ENCODE results near the gene NQO1. TPM values are rescaled to one million over a fixed set of nuclear protein-coding genes. Genes with fewer than 3 reads are reported as not detected.
A peak's percentile ranks its signal among the peaks of the same experiment; 100 is the strongest.

The NQO1 gene
- polyA plus RNA-seq, 1 of the 3 experiments (the other 2 are of a cell fraction) = 152 TPM

GRCh38 chr16:69762814-69763598 is 36.6 kb upstream of the NQO1 start:
- CTCF ChIA-PET = interaction anchor here (0.9 to 1.8 kb wide), 4 partner anchors 9 to 366 kb away, joined by 3 to 8 read pairs (median 4); partner anchors contain the start of gene NOB1
- DNase-seq = no peak
- WGBS (ENCODE audit: low lambda C conversion rate) = 23% methylated on average over 14 of the region's 14 CpGs
- no peaks in the 10 kb centered on the region for H4K20me1 ChIP-seq (ENCODE audit: insufficient read depth)
- POLR2A ChIA-PET = interaction anchor here (0.6 to 1.0 kb wide), 2 partner anchors 8 to 929 kb away, joined by 4 to 7 read pairs; partner anchors contain the start of gene NOB1
- H3K4me3 ChIP-seq (ENCODE audit: low read depth in 2 of 2, low read length in 1 of 2) = peak overlapping the region; percentile 73 to 99
- H3K9ac ChIP-seq = peak overlapping the region; percentile 98
- H3K9me2 ChIP-seq = no peaks in the 10 kb centered on the region
- no peaks in the 10 kb centered on the region for H3K36me3 ChIP-seq (replicated peaks in 1 of 2; ENCODE audit: control insufficient read depth in 1 of 2, insufficient read depth in 2 of 2, low read length in 1 of 2)
- H3K79me2 ChIP-seq (ENCODE audit: insufficient read depth) = peaks cover 48% of the 10 kb centered on the region
- TF ChIP-seq RFX5 (IDR thresholded peaks at IDR 0.05; ENCODE audit: low read length) (no peak), POLR2AphosphoS5 (IDR thresholded peaks at IDR 0.05; ENCODE audit: low read depth, low read length) (0 out of 2 replicates have a peak, but pooled peaks have one; percentile 0)
- TF ChIP-seq, protein P1, sequence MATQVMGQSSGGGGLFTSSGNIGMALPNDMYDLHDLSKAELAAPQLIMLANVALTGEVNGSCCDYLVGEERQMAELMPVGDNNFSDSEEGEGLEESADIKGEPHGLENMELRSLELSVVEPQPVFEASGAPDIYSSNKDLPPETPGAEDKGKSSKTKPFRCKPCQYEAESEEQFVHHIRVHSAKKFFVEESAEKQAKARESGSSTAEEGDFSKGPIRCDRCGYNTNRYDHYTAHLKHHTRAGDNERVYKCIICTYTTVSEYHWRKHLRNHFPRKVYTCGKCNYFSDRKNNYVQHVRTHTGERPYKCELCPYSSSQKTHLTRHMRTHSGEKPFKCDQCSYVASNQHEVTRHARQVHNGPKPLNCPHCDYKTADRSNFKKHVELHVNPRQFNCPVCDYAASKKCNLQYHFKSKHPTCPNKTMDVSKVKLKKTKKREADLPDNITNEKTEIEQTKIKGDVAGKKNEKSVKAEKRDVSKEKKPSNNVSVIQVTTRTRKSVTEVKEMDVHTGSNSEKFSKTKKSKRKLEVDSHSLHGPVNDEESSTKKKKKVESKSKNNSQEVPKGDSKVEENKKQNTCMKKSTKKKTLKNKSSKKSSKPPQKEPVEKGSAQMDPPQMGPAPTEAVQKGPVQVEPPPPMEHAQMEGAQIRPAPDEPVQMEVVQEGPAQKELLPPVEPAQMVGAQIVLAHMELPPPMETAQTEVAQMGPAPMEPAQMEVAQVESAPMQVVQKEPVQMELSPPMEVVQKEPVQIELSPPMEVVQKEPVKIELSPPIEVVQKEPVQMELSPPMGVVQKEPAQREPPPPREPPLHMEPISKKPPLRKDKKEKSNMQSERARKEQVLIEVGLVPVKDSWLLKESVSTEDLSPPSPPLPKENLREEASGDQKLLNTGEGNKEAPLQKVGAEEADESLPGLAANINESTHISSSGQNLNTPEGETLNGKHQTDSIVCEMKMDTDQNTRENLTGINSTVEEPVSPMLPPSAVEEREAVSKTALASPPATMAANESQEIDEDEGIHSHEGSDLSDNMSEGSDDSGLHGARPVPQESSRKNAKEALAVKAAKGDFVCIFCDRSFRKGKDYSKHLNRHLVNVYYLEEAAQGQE (IDR thresholded peaks at IDR 0.05; ENCODE audit: low read depth, low read length) = 0 out of 2 replicates have a peak, but pooled peaks have one; percentile 37
- no peaks in the 10 kb centered on the region for H3K9me3 ChIP-seq
- no peaks in the 10 kb centered on the region for H3K27me3 ChIP-seq (ENCODE audit: insufficient read depth)
- H3K4me2 ChIP-seq = peak overlapping the region; percentile 59
- peaks cover 2% of the 10 kb centered on the region for H3F3A ChIP-seq (replicated peaks; ENCODE audit: insufficient read depth)
- H3K4me1 ChIP-seq (ENCODE audit: control insufficient read depth in 1 of 2, insufficient read depth in 2 of 2, low read depth in 1 of 2, low read length in 1 of 2) = no peaks in the 10 kb centered on the region; a peak in 1 of 4 replicates
- H3K27ac ChIP-seq (ENCODE audit: low read depth in 2 of 2, low read length in 1 of 2) = peak overlapping the region; percentile 72 to 86
- peak overlapping the region; percentile 96 for H2AFZ ChIP-seq (ENCODE audit: low read depth)

DNA sequence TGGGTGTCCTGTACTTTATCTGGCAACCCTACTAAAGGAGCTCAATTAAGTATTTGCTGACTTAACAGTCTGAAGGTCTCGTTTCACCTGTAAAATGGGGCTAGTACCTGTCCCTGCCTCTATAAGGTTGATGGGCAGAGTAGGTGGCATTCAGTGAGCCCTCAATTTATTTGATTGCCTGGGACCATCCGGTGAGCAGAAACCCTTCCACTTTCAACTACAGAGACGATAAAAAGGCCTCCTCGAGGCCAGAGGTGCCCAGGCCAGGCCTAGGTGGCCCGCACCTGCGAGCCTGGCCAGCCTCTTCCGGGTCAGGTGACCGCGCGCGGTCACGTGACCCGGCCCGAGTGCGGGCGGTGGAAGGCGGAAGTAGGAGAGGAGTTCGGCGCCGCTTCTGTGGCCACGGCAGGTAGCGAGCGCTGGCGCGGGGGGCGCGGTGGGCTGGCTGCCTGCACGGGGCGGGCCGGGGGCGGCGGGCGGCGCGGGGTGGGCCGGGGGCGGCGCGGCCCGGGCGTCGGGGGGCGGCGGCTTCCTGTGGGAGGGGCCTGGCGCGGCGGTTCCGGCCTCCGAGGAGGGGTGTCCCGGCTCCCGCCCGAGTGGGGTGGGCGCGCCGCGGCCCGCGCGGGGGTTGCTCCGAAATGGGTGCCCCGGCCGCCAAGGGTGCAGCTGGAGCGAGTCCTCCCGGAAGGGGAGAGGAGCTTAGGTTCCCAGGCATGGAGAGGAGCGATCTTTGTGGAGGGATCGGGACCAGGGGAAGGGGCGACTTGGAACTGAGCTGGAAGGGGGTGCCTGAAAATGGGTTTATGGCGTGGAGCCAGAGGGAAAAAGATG is 35.8 kb upstream of the NQO1 start, which contains the start of gene WWP2:
Gene WWP2, plus strand, starts transcription at position 350 of the 831 bp plus-strand sequence. CDS start 24,679 bp downstream, outside the sequence.
- Histone ChIP-seq H3K36me3 (replicated peaks in 1 of 2; ENCODE audit: control insufficient read depth in 1 of 2, insufficient read depth in 2 of 2, low read length in 1 of 2) (no peaks in the 10 kb centered on the region), H2AFZ (ENCODE audit: low read depth) (peak within 1 kb of the TSS; percentile 100), H3K4me2 (peak within 1 kb of the TSS; percentile 85), H3K27me3 (ENCODE audit: insufficient read depth) (no peaks in the 10 kb centered on the region), H3K9me3 (no peaks in the 10 kb centered on the region), H3K9ac (peak within 1 kb of the TSS; percentile 98), H3K4me1 (ENCODE audit: control insufficient read depth in 1 of 2, insufficient read depth in 2 of 2, low read depth in 1 of 2, low read length in 1 of 2) (no peaks in the 10 kb centered on the region; a peak in 1 of 4 replicates), H3K4me3 (ENCODE audit: low read depth in 2 of 2, low read length in 1 of 2) (peak within 1 kb of the TSS; percentile 73 to 99), H3K79me2 (ENCODE audit: insufficient read depth) (peaks cover 40% of the 10 kb centered on the region), H3K9me2 (no peaks in the 10 kb centered on the region), H4K20me1 (ENCODE audit: insufficient read depth) (no peaks in the 10 kb centered on the region), H3F3A (replicated peaks; ENCODE audit: insufficient read depth) (peaks cover 2% of the 10 kb centered on the region), H3K27ac (ENCODE audit: low read depth in 2 of 2, low read length in 1 of 2) (peak within 1 kb of the TSS; percentile 72 to 86)
- ChIA-PET CTCF (interaction anchor here (0.7 to 1.8 kb wide), 6 partner anchors 8 to 366 kb away, joined by 3 to 8 read pairs (median 4); partner anchors contain the start of gene NOB1), POLR2A (interaction anchor here (0.6 to 1.0 kb wide), 2 partner anchors 8 to 929 kb away, joined by 4 to 7 read pairs; partner anchors contain the start of gene NOB1)
- WGBS (ENCODE audit: low lambda C conversion rate) = 3% methylated on average over 13 of the region's 68 CpGs
- peak; percentile 93 for DNase-seq
- TF ChIP-seq, protein P2, sequence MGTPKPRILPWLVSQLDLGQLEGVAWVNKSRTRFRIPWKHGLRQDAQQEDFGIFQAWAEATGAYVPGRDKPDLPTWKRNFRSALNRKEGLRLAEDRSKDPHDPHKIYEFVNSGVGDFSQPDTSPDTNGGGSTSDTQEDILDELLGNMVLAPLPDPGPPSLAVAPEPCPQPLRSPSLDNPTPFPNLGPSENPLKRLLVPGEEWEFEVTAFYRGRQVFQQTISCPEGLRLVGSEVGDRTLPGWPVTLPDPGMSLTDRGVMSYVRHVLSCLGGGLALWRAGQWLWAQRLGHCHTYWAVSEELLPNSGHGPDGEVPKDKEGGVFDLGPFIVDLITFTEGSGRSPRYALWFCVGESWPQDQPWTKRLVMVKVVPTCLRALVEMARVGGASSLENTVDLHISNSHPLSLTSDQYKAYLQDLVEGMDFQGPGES (IDR thresholded peaks at IDR 0.05; ENCODE audit: low read depth, low read length) = no peak
- peak; percentile 96 for TF ChIP-seq ELF1 (IDR thresholded peaks at IDR 0.05)
- TF ChIP-seq, protein P1 (IDR thresholded peaks at IDR 0.05; ENCODE audit: low read depth, low read length) = no peak
- TF ChIP-seq RCOR1 (IDR thresholded peaks at IDR 0.05; ENCODE audit: low read length) = no peak
- TF ChIP-seq RFX5 (IDR thresholded peaks at IDR 0.05; ENCODE audit: low read length) = no peak
- TF ChIP-seq, protein P3, sequence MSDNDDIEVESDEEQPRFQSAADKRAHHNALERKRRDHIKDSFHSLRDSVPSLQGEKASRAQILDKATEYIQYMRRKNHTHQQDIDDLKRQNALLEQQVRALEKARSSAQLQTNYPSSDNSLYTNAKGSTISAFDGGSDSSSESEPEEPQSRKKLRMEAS (IDR thresholded peaks at IDR 0.05; ENCODE audit: low read depth) = peak; percentile 75; the same call in 1 of the 2 replicates
- no peak for TF ChIP-seq GATA2 (CRISPR knock-in tag; IDR thresholded peaks at IDR 0.05)
- TF ChIP-seq SIN3A (IDR thresholded peaks at IDR 0.05; ENCODE audit: borderline replicate concordance, low read depth, low read length) = peak; percentile 85; the same call in 1 of the 2 replicates
- no peak for TF ChIP-seq CTCF (IDR thresholded peaks at IDR 0.05)
